GM23338 (cell line): ENCODE measurements around the gene MUC5B. TPM values are rescaled to one million over a fixed set of nuclear protein-coding genes. Genes with fewer than 3 reads are reported as not detected.

Source experiments
- ATAC-seq: fragments of 200-7000 bp; cut with Tn5 transposase; 3 replicates; pipeline ENCODE4 v1.9.1; 2020
- DNase-seq: peaks from one replicate; pipeline ENCODE4 v3.0.0-alpha.2; 2015; ENCODE audit warnings: low spot score
- H2AFZ ChIP-seq: fragments of 200-600 bp; sonication (generic); 2 replicates; pipeline ENCODE4 v1.8.0; 2016; ENCODE audit warnings: antibody characterized with exemption, mild to moderate bottlenecking, moderate library complexity
- H3F3A ChIP-seq: fragments of 200-600 bp; sonication (generic); replicated peaks from 2 replicates; pipeline ENCODE4 v1.8.0; 2017; ENCODE audit warnings: antibody characterized with exemption, mixed run types, low read depth
- H3K27ac ChIP-seq: fragments of 200-600 bp; sonication (generic); 2 replicates; pipeline ENCODE4 v1.6.1; 2016; ENCODE audit warnings: low read depth
- H3K27me3 ChIP-seq: fragments of 200-600 bp; sonication (generic); 2 replicates; pipeline ENCODE4 v1.8.0; 2016; ENCODE audit warnings: mild to moderate bottlenecking, mixed run types, moderate library complexity; ENCODE audit not compliant: insufficient read depth
- H3K36me3 ChIP-seq: fragments of 200-600 bp; sonication (generic); 2 replicates; pipeline ENCODE4 v1.8.0; 2016; ENCODE audit warnings: mild to moderate bottlenecking; ENCODE audit not compliant: insufficient read depth
- H3K4me1 ChIP-seq: fragments of 200-600 bp; sonication (generic); 2 replicates; pipeline ENCODE4 v1.8.0; 2016; ENCODE audit warnings: mild to moderate bottlenecking, moderate library complexity; ENCODE audit not compliant: insufficient read depth
- H3K4me2 ChIP-seq: fragments of 200-600 bp; sonication (generic); 2 replicates; pipeline ENCODE4 v1.7.1; 2017; ENCODE audit warnings: mixed run types
- H3K4me3 ChIP-seq: fragments of 200-600 bp; sonication (generic); 2 replicates; pipeline ENCODE4 v1.6.1; 2016; ENCODE audit warnings: mixed run types
- H3K79me2 ChIP-seq: fragments of 200-600 bp; sonication (generic); replicated peaks from 2 replicates; pipeline ENCODE4 v1.8.0; 2017; ENCODE audit warnings: mild to moderate bottlenecking; ENCODE audit not compliant: insufficient read depth
- H3K9me2 ChIP-seq: fragments of 200-600 bp; sonication (generic); 2 replicates; pipeline ENCODE4 v1.8.0; 2017; ENCODE audit not compliant: insufficient read depth
- H4K20me1 ChIP-seq: fragments of 200-600 bp; sonication (generic); replicated peaks from 2 replicates; pipeline ENCODE4 v1.8.0; 2017; ENCODE audit warnings: mild to moderate bottlenecking; ENCODE audit not compliant: insufficient read depth
- H3K27ac Mint-ChIP-seq: 2 replicates; pipeline ENCODE4 v1.8.0; 2020; ENCODE audit warnings: inconsistent platforms, mild to moderate bottlenecking, moderate library complexity, mixed read lengths
- H3K27me3 Mint-ChIP-seq: 3 replicates; pipeline ENCODE4 v1.8.0; 2022; ENCODE audit warnings: low read depth, mild to moderate bottlenecking, moderate library complexity, mixed read lengths, inconsistent platforms; ENCODE audit not compliant: insufficient read depth, poor library complexity
- H3K36me3 Mint-ChIP-seq: 3 replicates; pipeline ENCODE4 v1.8.0; 2021; ENCODE audit warnings: low read depth, mild to moderate bottlenecking, inconsistent platforms, moderate library complexity, mixed read lengths
- H3K4me1 Mint-ChIP-seq: 3 replicates; pipeline ENCODE4 v1.8.0; 2020; ENCODE audit warnings: mild to moderate bottlenecking, inconsistent platforms, mixed read lengths
- H3K4me3 Mint-ChIP-seq: 3 replicates; pipeline ENCODE4 v1.8.0; 2021; ENCODE audit warnings: moderate library complexity, mild to moderate bottlenecking, inconsistent platforms, mixed read lengths
- H3K9me3 Mint-ChIP-seq: 3 replicates; pipeline ENCODE4 v1.8.0; 2020; ENCODE audit warnings: moderate library complexity, mild to moderate bottlenecking, inconsistent platforms, mixed read lengths
- CTCF ChIP-seq, 2 experiments: fragments of 200-600 bp in 1 of 2; sonication (generic) in 1 of 2; conservative IDR thresholded peaks; 2 replicates each; pipeline versions ENCODE4 v1.5.1 to v1.6.1; 2016 to 2017; ENCODE audit warnings: antibody characterized with exemption in 2 of 2, low read depth in 2 of 2, mild to moderate bottlenecking in 2 of 2, moderate library complexity in 1 of 2
- EZH2 ChIP-seq: fragments of 200-600 bp; sonication (generic); IDR thresholded peaks from one replicate; pipeline ENCODE4 v1.8.0; 2017; ENCODE audit warnings: antibody characterized with exemption, mild to moderate bottlenecking, low read depth; ENCODE audit not compliant: unreplicated experiment
- NANOG ChIP-seq: IDR thresholded peaks from 2 replicates; pipeline ENCODE4 v1.6.1; 2016; ENCODE audit warnings: antibody characterized with exemption, borderline replicate concordance
- ZNF114 ChIP-seq: fragments of 250-450 bp; sonication (Bioruptor Pico); IDR thresholded peaks from 2 replicates; pipeline ENCODE4 v1.5.0; 2020; ENCODE audit warnings: mild to moderate bottlenecking, moderate library complexity
- ZNF462 ChIP-seq: fragments of 250-450 bp; sonication (Bioruptor Pico); IDR thresholded peaks from 2 replicates; pipeline ENCODE4 v1.5.0; 2020; ENCODE audit warnings: mild to moderate bottlenecking, moderate library complexity
- polyA plus RNA-seq: library from polyadenylated mRNA; unstranded; fragments of >200 nt; fragmentation: Nextera tagmentation; extraction: Ambion mirVana; gene quantifications from 2 replicates; pipeline ENCODE4 v1.2.1, GENCODE V29; 2016
- total RNA-seq: library from RNA; depleted of rRNA; stranded (reverse); fragments of >200 nt; shearing (Covaris generic); gene quantifications from 2 replicates; pipeline ENCODE4 v1.2.3, GENCODE V29; 2014

Gene MUC5B
- total and polyA plus RNA-seq, 2 experiments from 2014 or later, result 0.18 to 0.90 TPM

- peaks cover 9% of the 10 kb centered on the region for H3K27me3 Mint-ChIP-seq
- H3K9me3 Mint-ChIP-seq, result no peaks in the 10 kb centered on the region
- peak; percentile 24; the same call in 2 of the 3 replicates for ATAC-seq
- Histone ChIP-seq H2AFZ (no peak overlapping the region), H3K9me2 (no peaks in the 10 kb centered on the region), H4K20me1 (no peaks in the 10 kb centered on the region), H3K4me3 (no peak overlapping the region), H3F3A (no peaks in the 10 kb centered on the region), H3K4me1 (no peaks in the 10 kb centered on the region), H3K4me2 (no peak overlapping the region), H3K36me3 (no peaks in the 10 kb centered on the region), H3K27me3 (no peaks in the 10 kb centered on the region), H3K79me2 (no peaks in the 10 kb centered on the region), H3K27ac (no peak overlapping the region)
- DNase-seq, result no peak
- H3K36me3 Mint-ChIP-seq, result peaks cover 10% of the 10 kb centered on the region; the same call in 1 of the 3 replicates
- H3K27ac Mint-ChIP-seq, result no peak overlapping the region
- TF ChIP-seq EZH2 (no peak), ZNF462 (no peak), CTCF (conservative IDR thresholded peaks at IDR 0.05; ENCODE audit: low read depth in 2 of 2) (no peak), ZNF114 (no peak), NANOG (no peak)
- H3K4me1 Mint-ChIP-seq, result peaks cover 5% of the 10 kb centered on the region; the same call in 2 of the 3 replicates
- H3K4me3 Mint-ChIP-seq, result no peak overlapping the region
These were observed 55.2 kb downstream of the MUC5B start for GRCh38 chr11:1277936-1278512.
